WTC11 (cell line): ENCODE results near the gene VSIG4. TPM values are rescaled to one million over a fixed set of nuclear protein-coding genes. Genes with fewer than 3 reads are reported as not detected.

ENCODE experiments used
- ATAC-seq: fragments of 200-7000 bp; cut with Tn5 transposase; 2 replicates; pipeline ENCODE4 v1.10.0; 2021; ENCODE audit warnings: mild to moderate bottlenecking, moderate library complexity
- CTCF ChIA-PET: fragments of 300-600 bp; sonication (Branson Sonifier 250); formaldehyde crosslinking; loops from one replicate; lab custom pipeline; 2021; ENCODE audit warnings: antibody characterized with exemption; lab: Charles Lee
- POLR2A ChIA-PET: fragments of 350-600 bp; sonication (Branson Sonifier 250); formaldehyde crosslinking; loops from one replicate; lab custom pipeline; 2021; ENCODE audit warnings: antibody characterized with exemption; lab: Charles Lee
- DNase-seq: peaks from one replicate; pipeline ENCODE4 v3.0.0; 2021; ENCODE audit warnings: low spot score
- H3K27ac Mint-ChIP-seq: 2 replicates; pipeline ENCODE4 v1.8.0; 2021; ENCODE audit warnings: mixed read lengths
- H3K27me3 Mint-ChIP-seq: 2 replicates; pipeline ENCODE4 v1.8.0; 2021; ENCODE audit warnings: low read depth, mild to moderate bottlenecking, moderate library complexity, mixed read lengths
- H3K36me3 Mint-ChIP-seq: 2 replicates; pipeline ENCODE4 v1.8.0; 2021; ENCODE audit warnings: mixed read lengths
- H3K4me1 Mint-ChIP-seq: 2 replicates; pipeline ENCODE4 v1.8.0; 2022; ENCODE audit warnings: mixed read lengths
- H3K4me3 Mint-ChIP-seq: 2 replicates; pipeline ENCODE4 v1.8.0; 2021; ENCODE audit warnings: mild to moderate bottlenecking, moderate library complexity, mixed read lengths
- H3K9me3 Mint-ChIP-seq: 2 replicates; pipeline ENCODE4 v1.8.0; 2021; ENCODE audit warnings: mixed read lengths
- AFF4 ChIP-seq: sonication (generic); formaldehyde crosslinking; IDR thresholded peaks from 2 replicates; pipeline ENCODE4 v1.8.1; 2023; ENCODE audit warnings: mild to moderate bottlenecking, missing genetic modification reagents, borderline replicate concordance
- ATF2 ChIP-seq: sonication (generic); formaldehyde crosslinking; IDR thresholded peaks from 2 replicates; pipeline ENCODE4 v1.8.1; 2022; ENCODE audit warnings: low read depth, missing genetic modification reagents, borderline replicate concordance
- CREM ChIP-seq: sonication (generic); formaldehyde crosslinking; IDR thresholded peaks from 2 replicates; pipeline ENCODE4 v1.8.1; 2022; ENCODE audit warnings: mild to moderate bottlenecking, missing genetic modification reagents, moderate library complexity
- E2F4 ChIP-seq: sonication (generic); formaldehyde crosslinking; IDR thresholded peaks from 2 replicates; pipeline ENCODE4 v1.8.1; 2022; ENCODE audit warnings: low read depth, mild to moderate bottlenecking, moderate library complexity, missing genetic modification reagents, borderline replicate concordance
- E2F5 ChIP-seq: sonication (generic); formaldehyde crosslinking; IDR thresholded peaks from 2 replicates; pipeline ENCODE4 v1.8.1; 2022; ENCODE audit warnings: mild to moderate bottlenecking, moderate library complexity, missing genetic modification reagents
- ETV6 ChIP-seq: sonication (generic); formaldehyde crosslinking; IDR thresholded peaks from 2 replicates; pipeline ENCODE4 v1.8.1; 2022; ENCODE audit warnings: mild to moderate bottlenecking, missing genetic modification reagents
- GTF2I ChIP-seq: fragments of 250-450 bp; sonication (Bioruptor Pico); conservative IDR thresholded peaks from 2 replicates; pipeline ENCODE4 v1.4.0; 2021; ENCODE audit warnings: mild to moderate bottlenecking
- HMGXB4 ChIP-seq: sonication (generic); formaldehyde crosslinking; IDR thresholded peaks from 2 replicates; pipeline ENCODE4 v1.8.1; 2023; ENCODE audit warnings: mild to moderate bottlenecking, moderate library complexity, missing genetic modification reagents
- IRF1 ChIP-seq: sonication (generic); formaldehyde crosslinking; IDR thresholded peaks from 2 replicates; pipeline ENCODE4 v1.8.0; 2023; ENCODE audit warnings: missing genetic modification reagents
- IRF2 ChIP-seq: sonication (generic); formaldehyde crosslinking; IDR thresholded peaks from 2 replicates; pipeline ENCODE4 v1.8.0; 2022; ENCODE audit warnings: low read depth, missing genetic modification reagents, borderline replicate concordance
- MAX ChIP-seq: sonication (generic); formaldehyde crosslinking; IDR thresholded peaks from 2 replicates; pipeline ENCODE4 v1.8.0; 2022; ENCODE audit warnings: mild to moderate bottlenecking, missing genetic modification reagents
- NFE2L1 ChIP-seq: sonication (generic); formaldehyde crosslinking; IDR thresholded peaks from 2 replicates; pipeline ENCODE4 v1.8.1; 2023; ENCODE audit warnings: missing genetic modification reagents
- OVOL2 ChIP-seq: fragments of 250-450 bp; sonication (Bioruptor Pico); IDR thresholded peaks from 2 replicates; pipeline ENCODE4 v1.9.0; 2021; ENCODE audit warnings: mild to moderate bottlenecking, borderline replicate concordance
- SP1 ChIP-seq: sonication (generic); formaldehyde crosslinking; conservative IDR thresholded peaks from 2 replicates; pipeline ENCODE4 v1.8.1; 2022; ENCODE audit warnings: missing genetic modification reagents
- ZNF281 ChIP-seq: sonication (generic); formaldehyde crosslinking; IDR thresholded peaks from 2 replicates; pipeline ENCODE4 v1.8.0; 2023; ENCODE audit warnings: mild to moderate bottlenecking, missing genetic modification reagents
- total RNA-seq: library from RNA; stranded (reverse); gene quantifications from 3 replicates; pipeline ENCODE4 v1.2.3, GENCODE V29; 2021

The VSIG4 gene
- total RNA-seq, 1 experiment from 2014 or later = 0.24 TPM

GRCh38 chrX:66001596-66001995, 38.3 kb downstream of the VSIG4 start:
- ChIA-PET CTCF (interaction anchor here (0.6 to 1.2 kb wide), 2 partner anchors 15 to 85 kb away, joined by 4 read pairs; no protein-coding TSS in a partner anchor), POLR2A (no interaction called here)
- ATAC-seq (no peak), DNase-seq (no peak)
- peaks cover 6% of the 10 kb centered on the region; the same call in 1 of the 2 replicates for H3K4me1 Mint-ChIP-seq
- H3K27me3 Mint-ChIP-seq = no peaks in the 10 kb centered on the region; the same call in 1 of the 2 replicates
- TF ChIP-seq MAX (CRISPR knock-in tag) = no peak
- no peak for TF ChIP-seq OVOL2
- no peak overlapping the region for H3K4me3 Mint-ChIP-seq
- no peak overlapping the region for H3K27ac Mint-ChIP-seq
- 0 out of 2 replicates have a peak, but pooled peaks cover 4% of the 10 kb centered on the region for H3K9me3 Mint-ChIP-seq
- no peaks in the 10 kb centered on the region for H3K36me3 Mint-ChIP-seq

GRCh38 chrX:66000628-66001272, 39.1 kb downstream of the VSIG4 start:
- Mint-ChIP-seq H3K27ac (no peak overlapping the region), H3K9me3 (0 out of 2 replicates have a peak, but pooled peaks cover 4% of the 10 kb centered on the region), H3K27me3 (no peaks in the 10 kb centered on the region; the same call in 1 of the 2 replicates), H3K36me3 (no peaks in the 10 kb centered on the region), H3K4me1 (peaks cover 6% of the 10 kb centered on the region; the same call in 1 of the 2 replicates), H3K4me3 (no peak overlapping the region)
- no peak for ATAC-seq
- CTCF ChIA-PET = interaction anchor here (1.2 kb wide), 1 partner anchor 15 kb away, joined by 4 read pairs; no protein-coding TSS in a partner anchor
- POLR2A ChIA-PET = no interaction called here
- no peak for DNase-seq
- no peak for TF ChIP-seq SP1 (CRISPR knock-in tag)
- TF ChIP-seq ZNF281 (CRISPR knock-in tag) = no peak
- TF ChIP-seq CREM (CRISPR knock-in tag) = no peak
- TF ChIP-seq E2F4 (CRISPR knock-in tag) = no peak
- no peak for TF ChIP-seq AFF4 (CRISPR knock-in tag)
- no peak for TF ChIP-seq ETV6 (CRISPR knock-in tag)
- TF ChIP-seq IRF2 (CRISPR knock-in tag) = no peak
- no peak for TF ChIP-seq HMGXB4
- no peak for TF ChIP-seq IRF1 (CRISPR knock-in tag)
- no peak for TF ChIP-seq E2F5 (CRISPR knock-in tag)
- TF ChIP-seq ATF2 (CRISPR knock-in tag) = no peak
- no peak for TF ChIP-seq GTF2I (CRISPR knock-in tag)
- TF ChIP-seq NFE2L1 (CRISPR knock-in tag) = no peak
